HG03103 (cell line): ENCODE results near the gene HEMK1.
A peak's percentile ranks its signal among the peaks of the same experiment; 100 is the strongest.

Experiments used
- ATAC-seq: cut with Tn5 transposase; IDR thresholded peaks from one replicate; pipeline ENCODE4 v1.9.1; 2021; ENCODE audit warnings: low read depth; ENCODE audit not compliant: unreplicated experiment

The HEMK1 gene, protein sequence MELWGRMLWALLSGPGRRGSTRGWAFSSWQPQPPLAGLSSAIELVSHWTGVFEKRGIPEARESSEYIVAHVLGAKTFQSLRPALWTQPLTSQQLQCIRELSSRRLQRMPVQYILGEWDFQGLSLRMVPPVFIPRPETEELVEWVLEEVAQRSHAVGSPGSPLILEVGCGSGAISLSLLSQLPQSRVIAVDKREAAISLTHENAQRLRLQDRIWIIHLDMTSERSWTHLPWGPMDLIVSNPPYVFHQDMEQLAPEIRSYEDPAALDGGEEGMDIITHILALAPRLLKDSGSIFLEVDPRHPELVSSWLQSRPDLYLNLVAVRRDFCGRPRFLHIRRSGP

GRCh38 chr3:50568947-50569749 lies at the start of gene HEMK1:
Gene HEMK1, plus strand, starts transcription at chr3:50569522. Its CDS starts 1,583 bp downstream, at chr3:50571105.
- peak; percentile 47 for ATAC-seq

DNA sequence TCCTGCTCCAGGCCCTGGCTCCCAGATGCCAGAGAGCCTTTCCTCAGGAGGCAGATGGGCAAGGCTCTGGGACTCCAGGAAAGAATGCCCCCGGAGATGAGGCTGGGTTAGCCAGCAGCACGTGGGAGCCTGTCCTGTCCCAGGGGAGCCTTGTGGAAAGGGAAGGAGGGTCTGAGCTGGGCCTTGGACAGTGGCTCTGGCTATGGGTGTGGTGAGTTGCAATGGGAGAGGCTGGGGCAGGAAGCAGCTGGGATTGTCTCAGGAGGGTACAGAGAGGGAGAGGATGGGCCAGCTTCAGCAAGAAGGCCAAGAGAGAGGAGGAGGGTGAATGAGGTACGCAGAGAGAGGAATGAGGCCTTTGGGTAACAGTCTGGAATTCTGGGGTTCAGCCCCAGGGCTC lies 48.5 kb upstream of the HEMK1 start:
- no peak for ATAC-seq

- no peak for ATAC-seq
Measured at GRCh38 chr3:50521572-50521971, 47.8 kb upstream of the HEMK1 start.

GRCh38 chr3:50523279-50523811 lies 46.0 kb upstream of the HEMK1 start:
- ATAC-seq, result no peak

DNA sequence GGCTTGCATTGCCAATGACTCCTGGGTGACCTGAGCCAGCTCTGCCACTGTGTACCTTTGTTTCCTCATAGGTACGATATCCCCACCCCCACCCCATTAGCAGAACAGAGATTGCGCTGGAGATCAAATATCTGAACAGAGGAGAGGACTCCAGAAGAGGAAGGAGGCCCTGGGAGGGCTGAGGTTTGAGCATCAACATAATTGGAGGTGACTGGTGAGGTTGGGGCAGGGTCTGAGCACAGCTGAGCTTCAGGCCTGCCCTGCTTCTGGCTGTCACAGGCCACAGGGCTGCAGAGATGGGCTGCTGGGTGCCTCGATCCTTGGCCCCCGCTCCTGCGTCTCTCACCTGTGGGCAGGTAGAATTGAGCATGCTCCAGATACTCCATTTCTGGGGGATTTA lies 44.6 kb upstream of the HEMK1 start:
- no peak for ATAC-seq

- no peak for ATAC-seq
Measured at GRCh38 chr3:50525191-50525910, 44.0 kb upstream of the HEMK1 start.

- ATAC-seq, result no peak
Measured at GRCh38 chr3:50525987-50526386, 43.3 kb upstream of the HEMK1 start.

DNA sequence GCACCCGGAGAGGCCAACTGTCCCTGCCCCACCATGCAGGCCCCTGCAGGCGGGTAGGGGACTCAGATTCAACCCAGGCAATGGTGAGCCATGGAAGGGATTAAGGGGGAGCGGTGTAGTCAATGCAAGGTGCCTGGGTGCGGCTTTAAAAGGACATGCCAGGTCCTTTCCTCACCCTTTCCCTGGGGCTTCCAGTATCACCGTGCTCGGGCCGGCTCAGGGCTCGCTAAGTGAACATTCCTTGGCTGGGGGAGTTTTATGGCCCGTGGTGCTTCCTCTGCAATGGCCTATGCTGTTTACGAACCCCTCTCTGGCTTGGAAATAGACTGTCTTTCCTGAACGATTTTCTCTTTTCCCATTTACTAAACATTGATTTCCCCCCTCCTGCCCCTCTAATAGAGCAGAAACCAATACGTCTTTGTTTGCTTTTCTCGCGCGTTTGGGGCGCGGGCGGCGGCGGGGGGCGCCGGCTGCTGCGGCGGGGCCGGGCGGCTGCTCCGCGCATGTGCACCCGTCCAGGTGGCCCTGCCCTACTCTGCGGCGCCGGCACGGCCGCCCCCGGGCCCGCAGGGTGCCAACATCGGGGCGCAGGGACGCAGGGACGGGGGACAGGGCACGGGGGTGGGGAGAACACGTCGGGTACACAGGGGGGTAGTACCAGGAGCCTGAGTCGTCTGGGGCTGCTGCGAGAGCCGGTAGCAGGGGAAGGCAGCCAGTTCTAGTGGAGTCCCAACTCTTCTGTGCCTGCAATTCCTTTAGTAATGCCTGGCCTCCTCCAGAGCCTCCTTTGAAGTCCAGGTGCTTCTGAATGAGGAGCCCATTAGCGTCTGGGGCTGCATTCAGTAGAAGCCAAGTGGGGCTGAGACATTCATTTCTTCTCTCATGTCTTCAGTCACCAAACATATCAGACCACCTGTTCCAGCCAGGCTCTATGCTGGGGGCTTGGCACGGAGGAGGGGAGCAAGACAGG lies 39.0 kb upstream of the HEMK1 start:
- ATAC-seq, result no peak

DNA sequence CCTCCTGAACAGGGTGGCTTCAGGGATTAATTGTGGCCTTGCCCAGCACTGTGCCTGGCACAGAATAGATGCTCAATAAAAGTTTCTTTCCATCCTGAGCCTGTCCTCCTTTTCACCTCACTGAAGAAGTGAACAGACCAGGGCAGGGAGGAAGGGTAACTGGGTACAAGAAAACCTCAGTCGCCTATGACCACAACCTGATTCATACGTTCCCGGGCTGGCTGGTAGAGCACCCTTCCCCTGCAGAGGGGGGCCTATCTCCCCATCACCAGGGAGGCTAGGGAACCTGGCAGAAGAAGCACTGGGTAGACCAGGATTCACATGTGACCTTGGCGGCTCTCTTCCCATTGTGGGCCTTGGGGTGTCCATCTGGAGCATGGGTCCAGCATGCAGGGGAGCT lies 38.1 kb upstream of the HEMK1 start:
- ATAC-seq, result no peak

DNA sequence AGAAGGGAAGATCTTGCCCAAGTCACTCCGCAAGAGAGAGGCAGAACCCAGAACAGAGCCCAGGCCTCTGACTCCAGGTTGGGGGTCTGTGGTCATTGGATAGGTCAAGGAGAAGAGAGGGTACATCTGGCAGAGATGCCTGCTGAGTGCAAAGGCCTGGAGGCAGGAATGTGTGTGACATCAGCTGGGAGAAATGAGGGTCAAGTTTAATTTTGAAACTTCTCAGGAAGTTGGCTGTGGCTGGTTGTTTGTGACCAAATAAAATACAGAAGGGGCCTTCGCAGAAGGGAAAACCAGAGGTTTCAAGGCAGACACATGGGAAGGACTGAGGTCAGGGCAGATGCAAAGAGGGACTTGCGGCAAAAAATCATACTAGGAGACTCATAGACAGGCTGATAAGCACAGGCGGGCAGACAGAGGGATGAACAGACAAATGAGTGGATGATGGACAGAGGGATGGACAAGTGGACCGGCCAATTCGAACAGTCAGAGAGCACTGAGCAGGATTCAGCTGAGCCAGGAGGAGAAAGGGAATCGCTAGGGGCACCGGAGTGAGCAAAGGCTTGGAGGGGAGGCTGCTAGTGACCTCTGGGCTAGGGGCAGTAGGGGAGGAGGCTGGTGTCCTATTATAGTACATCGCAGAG lies 37.1 kb upstream of the HEMK1 start:
- no peak for ATAC-seq

GRCh38 chr3:50533316-50533715 lies 36.0 kb upstream of the HEMK1 start:
- no peak for ATAC-seq

- ATAC-seq, result no peak
Measured at GRCh38 chr3:50533807-50534461, 35.4 kb upstream of the HEMK1 start.

GRCh38 chr3:50534681-50535330 lies 34.5 kb upstream of the HEMK1 start:
- ATAC-seq, result no peak

DNA sequence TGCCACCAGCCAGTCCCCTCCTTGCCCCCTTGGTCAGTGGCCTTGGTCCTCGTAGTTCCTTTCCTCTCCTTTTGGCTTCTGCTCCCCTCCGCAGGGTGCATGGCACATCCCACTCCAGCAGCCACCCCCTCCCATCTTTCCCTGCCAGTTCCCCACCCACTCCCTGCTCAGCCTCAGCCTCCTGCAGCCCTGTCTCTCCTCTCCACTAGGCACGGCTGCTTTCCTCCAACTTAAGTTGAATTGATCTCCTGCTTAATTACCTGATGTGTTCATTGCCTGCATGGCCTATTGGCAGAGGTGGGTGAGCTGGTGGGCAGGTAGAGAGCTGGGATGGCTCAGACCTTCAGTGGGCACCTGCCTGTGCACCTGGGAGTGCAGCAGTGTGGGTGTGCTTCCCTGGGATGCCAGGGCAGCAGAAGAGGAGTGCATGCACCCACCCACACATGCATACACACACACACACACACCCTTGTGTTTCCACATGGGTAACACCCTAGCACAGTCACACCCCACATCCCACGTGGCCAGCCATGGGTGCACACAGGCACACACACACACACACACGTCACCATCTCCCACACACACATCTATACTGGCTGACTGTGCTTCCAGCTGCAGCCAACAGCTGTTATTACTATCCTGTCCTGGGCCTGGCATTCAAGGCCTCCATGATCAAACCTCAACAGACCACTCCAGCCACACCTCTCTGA lies 32.7 kb upstream of the HEMK1 start:
- ATAC-seq, result no peak

- ATAC-seq, result no peak
Measured at GRCh38 chr3:50537421-50538129, 31.7 kb upstream of the HEMK1 start.

- no peak for ATAC-seq
Measured at GRCh38 chr3:50539356-50540286, 29.7 kb upstream of the HEMK1 start.
